Stimulated activated CD4-positive, alpha-beta T cell treated with anti-CD3 and anti-CD28 coated beads, TNF-alpha, amount 100 ng/mL, for 1 hour (primary cell): ENCODE results near the gene ERMARD.

Experiments
- DNase-seq, 3 donors: peaks; one replicate each; pipeline ENCODE4 v3.0.0-alpha.2; 2020; ENCODE audit warnings: low read depth in 3 of 3, low spot score in 1 of 3

ERMARD gene

DNA sequence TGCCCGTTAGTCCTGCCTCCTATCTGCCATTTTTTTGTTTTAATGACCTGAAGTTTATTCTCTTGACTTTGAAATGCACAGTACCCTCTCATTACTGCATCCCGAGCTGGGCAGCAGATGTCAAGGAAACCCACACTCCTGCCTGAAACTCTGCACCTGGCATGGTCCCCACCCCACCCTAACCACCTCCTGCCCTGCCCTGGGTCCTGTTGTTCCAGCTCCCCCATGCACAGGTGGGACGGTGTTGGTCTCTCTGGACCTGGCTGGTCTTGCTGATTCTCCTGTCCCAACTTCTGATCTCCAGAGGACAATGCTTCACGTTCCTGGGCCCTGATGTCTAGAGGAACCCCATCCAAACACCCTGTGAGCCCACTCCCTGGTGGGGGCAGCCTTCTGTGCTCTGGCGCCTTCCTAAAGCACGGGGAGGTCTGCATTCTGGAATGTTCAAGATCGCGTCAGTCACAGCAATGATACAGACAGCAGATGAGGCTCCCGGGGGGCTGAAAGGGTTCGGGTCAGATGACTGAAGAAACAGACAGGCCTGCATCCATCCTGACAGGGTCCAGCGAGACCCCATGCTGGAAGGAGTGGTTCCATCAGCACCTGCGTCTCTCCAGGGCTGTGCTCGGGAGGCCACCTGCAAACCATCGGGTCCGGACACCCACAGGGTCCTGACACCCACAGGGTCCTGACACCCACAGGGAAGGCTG, 73.6 kb downstream of the ERMARD start:
- DNase-seq: no peak

DNA sequence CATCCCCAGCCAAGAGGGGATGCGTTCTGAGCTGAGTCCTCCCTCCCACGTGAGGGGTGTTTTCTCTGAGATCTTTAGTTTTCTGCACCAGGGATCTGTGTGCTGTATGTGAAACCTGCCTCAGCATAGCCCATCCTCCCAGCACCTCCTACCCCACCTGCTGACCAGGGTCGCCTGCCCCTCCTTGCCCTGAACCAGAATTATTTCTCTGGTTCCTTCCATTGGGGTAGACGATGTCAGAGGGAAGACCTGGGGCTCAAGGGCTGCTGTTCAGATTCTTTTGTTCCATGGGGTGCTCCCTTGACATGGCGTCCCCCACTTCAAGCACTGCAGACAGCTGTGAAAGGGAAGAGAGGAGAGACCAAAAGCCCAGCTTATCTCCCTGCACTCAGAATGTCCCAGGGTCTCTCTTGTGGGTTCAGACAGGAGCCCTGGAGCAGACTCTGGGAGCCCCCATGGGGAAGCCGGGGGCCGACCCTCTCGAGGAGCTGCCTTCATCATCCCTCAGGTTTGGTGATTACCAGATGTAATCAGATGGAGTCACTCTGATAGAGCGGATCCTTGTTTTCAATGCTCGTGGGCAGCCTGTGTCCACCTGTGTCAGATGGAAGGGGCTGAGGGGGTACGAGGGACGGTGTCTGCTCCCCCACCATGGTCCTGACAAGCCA, 74.3 kb downstream of the ERMARD start:
- no peak for DNase-seq

DNA sequence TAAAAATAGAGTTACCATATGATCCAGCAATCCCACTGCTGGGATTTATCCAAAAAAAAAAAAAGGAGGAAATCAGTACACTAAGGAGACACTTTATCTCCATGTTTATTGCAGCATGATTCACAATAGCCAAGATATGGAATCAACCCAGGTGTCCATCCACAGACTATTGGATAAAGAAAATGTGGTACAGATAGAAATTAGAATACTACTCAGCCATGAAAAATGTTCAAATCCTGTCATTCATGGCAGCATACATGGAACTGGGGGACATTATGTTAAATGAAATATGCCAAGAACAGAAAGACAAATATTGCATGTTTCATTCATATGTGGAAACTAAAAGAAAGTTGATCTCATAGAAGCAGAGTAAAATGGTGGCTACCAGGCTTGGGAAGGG, 75.3 kb downstream of the ERMARD start:
- no peak for DNase-seq

DNA sequence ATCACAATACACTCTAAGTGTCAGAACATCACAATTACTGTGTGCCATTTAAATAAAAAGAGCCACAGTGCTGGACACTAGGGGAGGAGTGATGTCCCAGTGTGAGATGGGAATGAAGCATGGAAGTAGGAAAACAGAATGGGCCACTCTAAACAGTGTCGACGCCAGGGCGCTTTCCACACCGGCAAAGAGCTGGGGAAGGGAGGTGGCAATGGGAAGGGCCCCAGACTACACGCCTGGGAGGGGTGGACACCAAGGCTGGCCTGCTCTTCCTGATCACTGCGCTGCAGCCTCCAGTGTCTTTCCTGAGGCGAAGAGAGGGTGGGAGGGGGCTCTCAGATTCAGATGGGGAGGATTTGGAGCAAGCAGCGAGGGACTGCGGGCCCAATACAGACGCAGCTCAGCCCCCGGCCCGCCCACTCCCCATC, 75.9 kb downstream of the ERMARD start:
- DNase-seq: no peak

DNA sequence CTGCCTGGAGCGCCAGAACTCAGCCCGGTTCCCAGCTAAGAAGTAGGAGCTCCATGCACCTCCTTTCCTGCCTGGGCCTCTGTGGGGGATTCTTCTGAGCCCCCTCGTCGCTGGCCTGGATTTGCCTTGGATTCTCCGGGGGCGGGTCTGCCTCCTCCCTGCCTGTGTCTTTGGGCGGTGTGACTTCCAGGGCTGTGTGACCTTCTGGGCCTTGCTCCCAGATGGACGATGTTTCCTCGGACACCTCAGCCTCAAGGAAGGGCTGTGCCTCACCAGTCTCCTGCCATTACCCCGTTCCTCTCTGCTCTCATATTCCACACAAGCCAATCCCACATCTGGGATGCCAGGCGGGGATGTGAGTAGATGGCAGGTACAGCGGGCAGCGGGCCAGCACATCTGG, 76.8 kb downstream of the ERMARD start:
- no peak for DNase-seq

DNA sequence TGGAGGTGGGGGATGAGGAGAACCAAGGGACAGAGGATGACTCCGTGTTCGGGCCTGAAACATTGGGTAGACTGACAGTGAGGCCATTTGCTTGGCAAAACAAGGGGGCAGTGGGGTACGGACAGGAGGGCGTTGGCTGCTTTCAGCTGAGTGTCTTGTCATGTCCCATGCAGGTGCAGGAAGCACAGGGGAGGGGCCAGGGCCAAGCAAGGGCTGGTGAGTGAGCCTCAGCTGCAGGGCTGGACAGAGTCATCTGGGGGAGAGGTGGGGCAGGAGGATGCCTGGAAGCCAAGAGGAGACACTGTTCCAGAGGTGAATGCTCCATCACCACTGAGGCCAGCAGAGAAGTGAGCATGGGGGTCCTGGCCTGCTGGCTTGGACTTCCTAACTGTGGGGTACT, 78.4 kb downstream of the ERMARD start:
- no peak for DNase-seq

DNA sequence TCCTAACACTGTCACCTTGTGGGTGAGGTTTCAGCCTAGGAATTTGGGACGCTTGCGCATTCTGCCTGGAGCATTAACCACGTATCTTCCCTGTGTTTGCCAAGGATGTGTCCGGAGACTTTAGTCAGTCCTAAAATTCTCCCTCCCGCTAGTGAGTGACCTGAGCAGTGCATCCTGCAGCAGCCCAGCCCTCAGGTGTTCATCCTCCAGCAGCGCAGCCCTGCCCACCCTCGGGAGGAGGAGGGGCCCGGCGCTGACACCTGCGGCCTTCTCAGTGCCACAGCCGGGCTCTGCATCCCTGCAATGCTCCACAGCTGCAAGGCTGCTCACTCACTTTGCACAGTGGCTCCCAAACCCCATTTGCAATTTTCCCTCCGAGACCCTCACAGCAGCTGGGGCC, 79.5 kb downstream of the ERMARD start:
- no peak for DNase-seq
